A673 (cell line): Measurements from ENCODE around the gene KIF4B.

Experiments
- EZH2 ChIP-seq: fragments of 200-600 bp; sonication (generic); IDR thresholded peaks from 2 replicates; pipeline ENCODE4 v1.6.1; 2017; ENCODE audit warnings: borderline replicate concordance, low read depth, mild to moderate bottlenecking, mixed read lengths, antibody characterized with exemption, low read length; ENCODE audit not compliant: poor library complexity, severe bottlenecking
- TF ChIP-seq, protein P1 (sequence below): fragments of 300-800, 200-600 bp; sonication (generic); conservative IDR thresholded peaks from 2 replicates; pipeline ENCODE4 v1.5.1; 2017; ENCODE audit warnings: low read depth, mild to moderate bottlenecking, antibody characterized with exemption, low read length, moderate library complexity, mixed read lengths

DNA sequence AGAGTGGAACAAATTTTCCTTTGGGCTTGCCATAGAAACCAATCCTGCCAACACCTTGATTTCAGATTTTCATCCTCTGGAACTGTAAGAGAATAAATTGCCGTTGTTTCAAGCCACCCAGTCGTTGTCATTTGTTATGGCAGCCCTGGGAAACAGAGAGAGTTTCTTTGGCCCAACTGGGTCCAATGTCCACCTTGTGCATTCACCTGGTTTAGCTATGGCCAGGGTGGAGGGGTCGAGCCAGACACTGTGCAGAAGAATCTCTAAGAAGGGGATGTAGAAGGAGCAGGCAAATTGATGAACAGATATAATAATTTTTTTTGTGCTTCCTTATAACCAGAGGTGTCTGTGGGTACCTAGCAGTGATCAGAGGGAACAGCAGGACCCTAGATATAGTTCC is 9.8 kb downstream of the KIF4B start:
- TF ChIP-seq, protein P1, sequence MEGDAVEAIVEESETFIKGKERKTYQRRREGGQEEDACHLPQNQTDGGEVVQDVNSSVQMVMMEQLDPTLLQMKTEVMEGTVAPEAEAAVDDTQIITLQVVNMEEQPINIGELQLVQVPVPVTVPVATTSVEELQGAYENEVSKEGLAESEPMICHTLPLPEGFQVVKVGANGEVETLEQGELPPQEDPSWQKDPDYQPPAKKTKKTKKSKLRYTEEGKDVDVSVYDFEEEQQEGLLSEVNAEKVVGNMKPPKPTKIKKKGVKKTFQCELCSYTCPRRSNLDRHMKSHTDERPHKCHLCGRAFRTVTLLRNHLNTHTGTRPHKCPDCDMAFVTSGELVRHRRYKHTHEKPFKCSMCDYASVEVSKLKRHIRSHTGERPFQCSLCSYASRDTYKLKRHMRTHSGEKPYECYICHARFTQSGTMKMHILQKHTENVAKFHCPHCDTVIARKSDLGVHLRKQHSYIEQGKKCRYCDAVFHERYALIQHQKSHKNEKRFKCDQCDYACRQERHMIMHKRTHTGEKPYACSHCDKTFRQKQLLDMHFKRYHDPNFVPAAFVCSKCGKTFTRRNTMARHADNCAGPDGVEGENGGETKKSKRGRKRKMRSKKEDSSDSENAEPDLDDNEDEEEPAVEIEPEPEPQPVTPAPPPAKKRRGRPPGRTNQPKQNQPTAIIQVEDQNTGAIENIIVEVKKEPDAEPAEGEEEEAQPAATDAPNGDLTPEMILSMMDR, result no peak
- no peak for TF ChIP-seq EZH2
